ENCODE data around the gene MED9.

MED9 gene

DNA sequence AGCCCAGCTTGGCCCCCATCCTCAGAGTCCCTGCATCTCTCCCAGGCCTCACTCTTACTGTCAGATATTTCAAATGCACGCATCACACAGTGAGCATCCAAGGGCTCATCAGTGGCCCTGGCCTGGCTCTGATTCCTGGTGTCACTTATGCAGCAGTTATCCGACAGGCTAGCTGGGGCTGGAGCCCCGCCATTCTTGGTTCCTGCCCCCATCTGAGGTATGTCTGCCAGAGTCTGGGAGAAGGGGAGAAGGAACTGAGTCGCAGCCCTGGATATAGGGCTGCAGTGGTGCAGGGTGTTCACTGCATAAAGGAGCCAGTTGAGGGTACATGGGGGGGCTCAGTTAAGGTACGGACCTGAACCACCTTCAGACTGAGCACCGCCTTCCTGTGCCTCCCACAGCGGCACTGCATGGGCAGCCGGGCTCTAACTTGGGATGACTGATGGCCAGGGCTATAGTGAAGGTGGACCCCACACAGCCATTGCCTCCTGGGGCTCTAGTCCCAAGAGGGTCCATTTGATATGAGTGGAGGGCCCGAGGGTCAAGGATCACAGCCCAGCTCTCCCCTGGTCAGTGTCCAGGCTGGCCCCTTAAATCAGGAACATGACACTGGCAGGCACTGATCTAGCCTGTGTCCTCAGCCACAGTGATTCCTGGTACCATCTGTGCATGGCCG lies 21.2 kb downstream of the MED9 start:
- TF ChIP-seq, protein P1, sequence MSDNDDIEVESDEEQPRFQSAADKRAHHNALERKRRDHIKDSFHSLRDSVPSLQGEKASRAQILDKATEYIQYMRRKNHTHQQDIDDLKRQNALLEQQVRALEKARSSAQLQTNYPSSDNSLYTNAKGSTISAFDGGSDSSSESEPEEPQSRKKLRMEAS (IDR thresholded peaks at IDR 0.05; ENCODE audit: low read depth, low read length), result no peak
- TF ChIP-seq CTCF (IDR thresholded peaks at IDR 0.05; ENCODE audit: low read depth, low read length) (no peak), MYC (IDR thresholded peaks at IDR 0.05; ENCODE audit: low read depth, low read length) (no peak), POLR2A (IDR thresholded peaks at IDR 0.05; ENCODE audit: extremely low read depth, insufficient read length) (no peak)
- no peak overlapping the region for H3K4me3 ChIP-seq (ENCODE audit: low read depth, low read length)
- DNase-seq (ENCODE audit: low read depth), result no peak

DNA sequence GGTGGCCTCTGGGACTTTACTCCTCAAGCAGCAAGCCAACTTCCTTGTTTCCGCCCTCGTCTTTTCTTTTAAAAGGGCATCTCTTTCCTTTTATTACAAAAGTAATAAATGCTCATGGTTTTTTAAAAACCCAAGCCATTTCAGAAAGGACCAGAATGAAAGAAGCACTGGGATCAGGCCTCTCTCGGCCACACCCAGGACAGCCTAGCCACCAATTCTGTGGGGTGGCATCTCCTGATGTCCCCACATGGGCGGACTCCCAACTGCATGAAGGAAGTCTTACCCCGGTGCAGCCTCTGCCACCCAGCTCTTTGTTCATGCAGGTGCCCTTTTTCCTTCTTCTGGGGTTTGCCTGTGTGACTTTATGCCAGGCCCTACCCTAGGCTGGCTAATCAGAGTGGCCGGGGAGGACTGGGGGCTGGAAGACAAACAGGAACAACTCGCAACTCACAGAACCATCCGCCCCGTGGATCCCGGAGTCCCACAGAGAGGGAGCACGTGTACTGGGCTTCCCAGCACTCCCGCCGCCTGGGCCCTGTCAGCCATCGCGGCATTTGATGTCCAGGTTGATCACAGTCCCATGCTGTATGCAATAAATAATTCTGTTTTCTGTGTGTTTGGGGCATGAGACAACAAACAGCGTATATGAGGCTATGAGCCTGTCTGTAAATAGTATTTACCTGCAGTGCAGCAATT lies 22.0 kb downstream of the MED9 start:
- no peak for DNase-seq (ENCODE audit: low read depth)
- TF ChIP-seq, protein P1 (IDR thresholded peaks at IDR 0.05; ENCODE audit: low read depth, low read length), result no peak
- no peak for TF ChIP-seq POLR2A (IDR thresholded peaks at IDR 0.05; ENCODE audit: extremely low read depth, insufficient read length)
- no peak for TF ChIP-seq CTCF (IDR thresholded peaks at IDR 0.05; ENCODE audit: low read depth, low read length)
- no peak for TF ChIP-seq MYC (IDR thresholded peaks at IDR 0.05; ENCODE audit: low read depth, low read length)
- H3K4me3 ChIP-seq (ENCODE audit: low read depth, low read length), result no peak overlapping the region

DNA sequence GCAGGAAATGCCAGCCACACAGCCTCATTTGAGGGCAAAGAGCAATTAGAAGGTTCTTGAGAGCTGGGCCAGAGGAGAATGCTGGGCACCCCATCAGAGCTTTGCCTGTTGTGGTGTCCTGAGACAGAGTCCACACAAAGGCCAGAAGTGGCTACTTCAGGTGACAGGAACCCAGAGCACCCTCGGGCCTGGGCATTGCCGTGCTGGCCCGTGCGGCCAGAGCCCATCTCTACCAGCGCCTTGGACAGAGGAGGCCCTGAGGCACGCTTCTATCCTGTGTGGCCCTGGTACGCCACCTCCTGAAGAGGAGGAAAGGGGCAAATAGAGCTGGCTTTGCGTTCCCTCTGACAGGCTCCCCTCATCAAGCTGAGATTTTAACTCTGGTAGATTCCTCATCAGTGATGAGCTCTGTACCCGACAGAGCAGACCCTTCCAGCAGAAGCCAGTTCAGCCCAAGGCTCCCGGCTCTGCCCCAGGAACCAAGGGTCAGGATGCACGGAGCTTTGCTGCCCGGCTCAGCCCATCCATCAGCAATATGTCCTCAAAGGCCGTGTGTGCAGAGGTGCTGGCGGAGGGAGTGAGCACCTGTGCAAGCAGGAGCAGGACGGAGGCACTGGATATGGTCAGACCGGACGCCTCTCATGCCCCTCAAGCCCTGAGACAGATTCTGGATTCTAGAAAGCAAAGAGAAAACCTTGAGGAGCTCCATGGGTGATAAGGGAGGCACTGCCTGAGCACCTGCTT lies 22.8 kb downstream of the MED9 start:
- no peak for TF ChIP-seq MYC (IDR thresholded peaks at IDR 0.05; ENCODE audit: low read depth, low read length)
- TF ChIP-seq, protein P1 (IDR thresholded peaks at IDR 0.05; ENCODE audit: low read depth, low read length), result no peak
- no peak for TF ChIP-seq CTCF (IDR thresholded peaks at IDR 0.05; ENCODE audit: low read depth, low read length)
- TF ChIP-seq POLR2A (IDR thresholded peaks at IDR 0.05; ENCODE audit: extremely low read depth, insufficient read length), result no peak
- no peak overlapping the region for H3K4me3 ChIP-seq (ENCODE audit: low read depth, low read length)
- no peak for DNase-seq (ENCODE audit: low read depth)

DNA sequence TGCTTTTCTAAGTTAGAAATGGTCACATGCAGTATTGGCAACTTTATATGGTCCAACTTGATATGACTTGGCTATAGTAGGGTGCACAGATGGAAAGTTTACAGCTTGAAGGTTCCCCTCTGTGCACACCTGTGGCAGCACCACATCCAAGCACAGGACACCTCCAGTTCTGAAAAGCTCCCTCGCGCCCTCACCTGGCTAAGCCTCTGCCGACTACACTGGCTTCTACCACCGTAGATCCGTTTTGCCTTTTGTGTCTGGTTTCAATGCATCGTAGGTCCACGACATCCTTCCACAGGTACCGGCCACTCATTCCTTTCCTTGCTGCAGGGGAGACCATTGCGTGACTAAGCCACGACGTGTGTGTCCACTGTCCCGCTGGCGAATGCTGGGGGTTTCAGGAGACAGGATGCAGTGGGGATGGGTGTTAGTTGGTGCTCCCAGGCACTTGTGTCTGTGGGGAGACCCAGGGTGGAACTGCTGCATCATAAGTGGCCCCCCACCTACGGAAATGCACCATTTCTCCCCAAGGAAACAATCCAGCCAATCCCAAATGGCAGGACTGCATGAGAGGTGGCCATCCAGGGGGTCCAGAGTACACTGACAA lies 24.3 kb downstream of the MED9 start:
- H3K4me3 ChIP-seq (ENCODE audit: low read depth, low read length), result no peak overlapping the region
- TF ChIP-seq, protein P1 (IDR thresholded peaks at IDR 0.05; ENCODE audit: low read depth, low read length), result no peak
- TF ChIP-seq CTCF (IDR thresholded peaks at IDR 0.05; ENCODE audit: low read depth, low read length) (no peak), MYC (IDR thresholded peaks at IDR 0.05; ENCODE audit: low read depth, low read length) (no peak), POLR2A (IDR thresholded peaks at IDR 0.05; ENCODE audit: extremely low read depth, insufficient read length) (no peak)
- no peak for DNase-seq (ENCODE audit: low read depth)

GRCh38 chr17:17502741-17503565 lies 26.2 kb downstream of the MED9 start:
- TF ChIP-seq CTCF (IDR thresholded peaks at IDR 0.05; ENCODE audit: low read depth, low read length) (no peak), MYC (IDR thresholded peaks at IDR 0.05; ENCODE audit: low read depth, low read length) (no peak), POLR2A (IDR thresholded peaks at IDR 0.05; ENCODE audit: extremely low read depth, insufficient read length) (no peak)
- TF ChIP-seq, protein P1 (IDR thresholded peaks at IDR 0.05; ENCODE audit: low read depth, low read length), result no peak
- H3K4me3 ChIP-seq (ENCODE audit: low read depth, low read length), result no peak overlapping the region
- DNase-seq (ENCODE audit: low read depth), result no peak
